Left ventricle myocardium inferior (tissue), 1 donor: ENCODE data around the gene NUDT21. TPM values are rescaled to one million over a fixed set of nuclear protein-coding genes. Genes with fewer than 3 reads are reported as not detected.
A peak's percentile ranks its signal among the peaks of the same experiment; 100 is the strongest.

ENCODE experiments used
- DNase-seq: peaks from one replicate; pipeline ENCODE4 v3.0.0-alpha.2; 2020
- H3K27ac ChIP-seq: fragments of 200-600 bp; replicated peaks from 2 replicates; pipeline ENCODE4 v1.8.0; 2021
- H3K27me3 ChIP-seq: fragments of 200-600 bp; 2 replicates; pipeline ENCODE4 v1.8.0; 2021; ENCODE audit warnings: low read depth
- H3K36me3 ChIP-seq: fragments of 200-600 bp; 2 replicates; pipeline ENCODE4 v1.8.0; 2021
- H3K4me1 ChIP-seq: fragments of 200-600 bp; 2 replicates; pipeline ENCODE4 v1.8.0; 2021
- H3K4me3 ChIP-seq: fragments of 200-600 bp; 2 replicates; pipeline ENCODE4 v1.8.0; 2021; ENCODE audit warnings: mild to moderate bottlenecking, moderate library complexity
- H3K9me3 ChIP-seq: fragments of 200-600 bp; replicated peaks from 2 replicates; pipeline ENCODE4 v1.8.0; 2021
- intact Hi-C: fragments of 100-400 bp; cut with micrococcal nuclease; formaldehyde crosslinking; loops from one replicate; pipeline ENCODE4 v1.11.0; 2022
- total RNA-seq: library from RNA; stranded (reverse); fragmentation: NEBNext Ultra II Directional; extraction: Animal tissue kit (Norgen Biotek cat#: 25700); gene quantifications from one replicate; pipeline ENCODE4 v1.2.1, GENCODE V29; 2021
- TF ChIP-seq, protein P1 (sequence below): fragments of 200-600 bp; IDR thresholded peaks from 2 replicates; pipeline ENCODE4 v1.8.0; 2021; ENCODE audit warnings: antibody characterized with exemption, mild to moderate bottlenecking, borderline replicate concordance
- donor health status: DM: no; HTN: yes; CAD: no; lungs with severe emphysema.

The NUDT21 gene
- total RNA-seq, 1 donor from 2014 or later = 59.5 TPM

- intact Hi-C loops = no loop called here
- H3K9me3 ChIP-seq = no peaks in the 10 kb centered on the region
- TF ChIP-seq, protein P1, sequence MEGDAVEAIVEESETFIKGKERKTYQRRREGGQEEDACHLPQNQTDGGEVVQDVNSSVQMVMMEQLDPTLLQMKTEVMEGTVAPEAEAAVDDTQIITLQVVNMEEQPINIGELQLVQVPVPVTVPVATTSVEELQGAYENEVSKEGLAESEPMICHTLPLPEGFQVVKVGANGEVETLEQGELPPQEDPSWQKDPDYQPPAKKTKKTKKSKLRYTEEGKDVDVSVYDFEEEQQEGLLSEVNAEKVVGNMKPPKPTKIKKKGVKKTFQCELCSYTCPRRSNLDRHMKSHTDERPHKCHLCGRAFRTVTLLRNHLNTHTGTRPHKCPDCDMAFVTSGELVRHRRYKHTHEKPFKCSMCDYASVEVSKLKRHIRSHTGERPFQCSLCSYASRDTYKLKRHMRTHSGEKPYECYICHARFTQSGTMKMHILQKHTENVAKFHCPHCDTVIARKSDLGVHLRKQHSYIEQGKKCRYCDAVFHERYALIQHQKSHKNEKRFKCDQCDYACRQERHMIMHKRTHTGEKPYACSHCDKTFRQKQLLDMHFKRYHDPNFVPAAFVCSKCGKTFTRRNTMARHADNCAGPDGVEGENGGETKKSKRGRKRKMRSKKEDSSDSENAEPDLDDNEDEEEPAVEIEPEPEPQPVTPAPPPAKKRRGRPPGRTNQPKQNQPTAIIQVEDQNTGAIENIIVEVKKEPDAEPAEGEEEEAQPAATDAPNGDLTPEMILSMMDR = no peak
- peak overlapping the region; percentile 89 for H3K27ac ChIP-seq
- no peaks in the 10 kb centered on the region for H3K27me3 ChIP-seq
- H3K4me3 ChIP-seq = peak overlapping the region; percentile 93
- peaks cover 49% of the 10 kb centered on the region for H3K4me1 ChIP-seq
- peak; percentile 38 for DNase-seq
- H3K36me3 ChIP-seq = peaks cover 1% of the 10 kb centered on the region
These were observed 26.2 kb downstream of the NUDT21 start for GRCh38 chr16:56424791-56425438.

DNA sequence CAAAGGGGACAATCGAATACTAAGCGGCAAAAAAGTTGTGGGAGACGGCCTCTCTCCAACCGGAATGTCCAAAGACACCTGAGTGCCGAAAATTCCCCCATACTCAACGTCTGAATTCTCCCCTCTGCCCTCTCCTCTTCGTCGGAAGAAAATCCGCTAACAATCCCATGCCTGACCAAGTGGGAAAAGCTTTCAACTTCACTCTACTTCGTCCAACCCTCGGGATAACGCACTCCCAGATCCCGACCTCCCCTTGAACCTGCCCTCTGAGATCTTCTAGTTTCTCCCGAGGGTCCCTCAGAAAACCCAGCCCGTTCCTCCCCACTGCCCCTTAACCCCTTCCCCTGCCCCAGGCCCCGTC lies 26.7 kb downstream of the NUDT21 start:
- intact Hi-C loops = no loop called here
- H3K4me1 ChIP-seq = peaks cover 50% of the 10 kb centered on the region
- TF ChIP-seq, protein P1 = no peak

DNA sequence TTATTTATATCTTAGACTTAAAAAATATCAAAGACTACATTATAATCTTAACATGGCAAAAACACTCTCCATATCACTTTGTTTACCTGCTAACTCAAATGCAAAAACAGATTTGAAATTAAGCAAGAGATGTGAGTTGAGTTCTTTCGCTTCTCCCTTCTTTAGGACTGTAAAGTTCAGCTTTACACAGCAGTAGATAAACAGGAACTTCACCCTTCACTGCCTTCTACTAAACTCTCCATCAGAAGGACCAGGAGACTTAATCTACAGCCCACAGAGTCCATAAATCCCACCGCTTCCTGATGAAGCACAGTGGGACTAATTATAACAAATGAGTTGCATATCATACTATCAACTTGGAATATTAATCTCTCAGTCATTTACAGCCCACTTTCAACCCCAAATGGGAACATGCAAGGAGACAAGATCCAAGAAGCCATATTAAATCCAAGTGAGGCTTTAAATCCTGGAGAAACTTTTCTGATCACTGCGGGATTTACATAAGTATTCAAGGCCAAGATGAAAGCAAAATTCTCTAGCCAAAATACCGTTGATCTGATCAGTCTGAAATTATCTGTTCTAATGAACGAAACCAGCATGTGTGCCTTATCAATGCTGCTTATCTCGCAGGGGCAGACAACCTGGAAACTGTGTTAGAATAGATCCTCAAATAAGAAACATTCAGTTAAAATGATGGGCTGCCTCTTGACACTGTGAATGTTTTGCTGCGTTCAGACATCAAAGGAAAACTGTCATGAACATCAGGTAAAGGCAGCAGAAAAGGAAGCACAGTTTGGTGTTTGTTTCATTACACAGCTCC lies 27.3 kb downstream of the NUDT21 start:
- H3K36me3 ChIP-seq = no peaks in the 10 kb centered on the region
- no peak for DNase-seq
- H3K27ac ChIP-seq = peak overlapping the region; percentile 89
- no peaks in the 10 kb centered on the region for H3K9me3 ChIP-seq
- H3K27me3 ChIP-seq = no peaks in the 10 kb centered on the region
- intact Hi-C loops = no loop called here
- peak overlapping the region; percentile 93 for H3K4me3 ChIP-seq
- peaks cover 50% of the 10 kb centered on the region for H3K4me1 ChIP-seq
- TF ChIP-seq, protein P1 = no peak

More for the DNA sequence above, 26.7 kb downstream of the NUDT21 start:
- no peaks in the 10 kb centered on the region for H3K9me3 ChIP-seq
- no peak for DNase-seq
- H3K4me3 ChIP-seq = peak overlapping the region; percentile 93
- H3K27me3 ChIP-seq = no peaks in the 10 kb centered on the region
- H3K27ac ChIP-seq = peak overlapping the region; percentile 89
- no peaks in the 10 kb centered on the region for H3K36me3 ChIP-seq

GRCh38 chr16:56422896-56423441 lies 28.2 kb downstream of the NUDT21 start:
- Histone ChIP-seq H3K4me3 (no peak overlapping the region), H3K27me3 (no peaks in the 10 kb centered on the region), H3K27ac (no peak overlapping the region), H3K36me3 (no peaks in the 10 kb centered on the region), H3K4me1 (peaks cover 50% of the 10 kb centered on the region), H3K9me3 (no peaks in the 10 kb centered on the region)
- DNase-seq = no peak
- intact Hi-C loops = no loop called here
- TF ChIP-seq, protein P1 = no peak

DNA sequence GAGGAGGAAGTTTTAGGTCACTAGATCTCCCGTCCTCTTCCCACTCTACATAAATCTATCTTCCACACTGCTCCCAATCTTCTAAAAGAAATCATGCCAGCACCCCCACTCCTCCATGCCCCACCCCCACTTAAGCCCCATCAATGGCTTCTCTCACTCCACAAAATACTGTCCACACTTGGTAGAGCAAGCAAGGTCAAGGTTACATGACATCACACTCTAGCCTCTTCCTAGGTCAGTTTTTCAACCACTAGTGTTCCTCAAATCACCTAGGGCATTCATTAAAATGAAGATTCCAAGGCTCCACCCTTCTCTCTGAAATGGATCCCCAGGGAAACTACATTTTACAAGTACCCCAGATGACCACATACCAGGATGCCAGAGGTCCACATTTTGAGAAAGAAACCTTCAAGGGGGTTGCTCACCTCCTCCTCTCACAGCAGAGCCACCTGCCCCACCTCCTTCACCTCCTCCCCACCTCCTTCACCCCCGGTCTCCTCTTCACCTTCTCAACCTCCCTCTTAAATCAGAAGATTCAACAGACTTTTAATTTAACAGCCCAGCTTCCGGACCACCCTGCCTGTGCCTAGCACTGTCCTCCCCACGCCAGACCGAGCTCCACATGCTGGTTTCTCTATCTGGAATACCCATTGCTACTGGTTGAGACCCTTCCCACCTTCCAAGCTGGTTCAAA lies 29.0 kb downstream of the NUDT21 start:
- Histone ChIP-seq H3K27ac (no peak overlapping the region), H3K27me3 (no peaks in the 10 kb centered on the region), H3K9me3 (no peaks in the 10 kb centered on the region), H3K4me1 (peaks cover 50% of the 10 kb centered on the region), H3K4me3 (no peak overlapping the region), H3K36me3 (no peaks in the 10 kb centered on the region)
- intact Hi-C loops = no loop called here
- DNase-seq = no peak
- TF ChIP-seq, protein P1 = no peak
